ENCODE data around the gene PCSK9.

Gene PCSK9

DNA sequence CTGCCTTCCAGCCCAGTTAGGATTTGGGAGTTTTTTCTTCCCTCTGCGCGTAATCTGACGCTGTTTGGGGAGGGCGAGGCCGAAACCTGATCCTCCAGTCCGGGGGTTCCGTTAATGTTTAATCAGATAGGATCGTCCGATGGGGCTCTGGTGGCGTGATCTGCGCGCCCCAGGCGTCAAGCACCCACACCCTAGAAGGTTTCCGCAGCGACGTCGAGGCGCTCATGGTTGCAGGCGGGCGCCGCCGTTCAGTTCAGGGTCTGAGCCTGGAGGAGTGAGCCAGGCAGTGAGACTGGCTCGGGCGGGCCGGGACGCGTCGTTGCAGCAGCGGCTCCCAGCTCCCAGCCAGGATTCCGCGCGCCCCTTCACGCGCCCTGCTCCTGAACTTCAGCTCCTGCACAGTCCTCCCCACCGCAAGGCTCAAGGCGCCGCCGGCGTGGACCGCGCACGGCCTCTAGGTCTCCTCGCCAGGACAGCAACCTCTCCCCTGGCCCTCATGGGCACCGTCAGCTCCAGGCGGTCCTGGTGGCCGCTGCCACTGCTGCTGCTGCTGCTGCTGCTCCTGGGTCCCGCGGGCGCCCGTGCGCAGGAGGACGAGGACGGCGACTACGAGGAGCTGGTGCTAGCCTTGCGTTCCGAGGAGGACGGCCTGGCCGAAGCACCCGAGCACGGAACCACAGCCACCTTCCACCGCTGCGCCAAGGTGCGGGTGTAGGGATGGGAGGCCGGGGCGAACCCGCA, at the start of gene PCSK9:
TSS of gene PCSK9 (plus strand) at position 207 of the 741 bp plus-strand sequence. CDS start at position 497, 290 bp downstream.
- no peak for DNase-seq

- no peak for DNase-seq
Observed at GRCh38 chr1:54989968-54990810, 49.2 kb upstream of the PCSK9 start.

- DNase-seq: no peak
Observed at GRCh38 chr1:54990916-54991315, 48.4 kb upstream of the PCSK9 start.

DNA sequence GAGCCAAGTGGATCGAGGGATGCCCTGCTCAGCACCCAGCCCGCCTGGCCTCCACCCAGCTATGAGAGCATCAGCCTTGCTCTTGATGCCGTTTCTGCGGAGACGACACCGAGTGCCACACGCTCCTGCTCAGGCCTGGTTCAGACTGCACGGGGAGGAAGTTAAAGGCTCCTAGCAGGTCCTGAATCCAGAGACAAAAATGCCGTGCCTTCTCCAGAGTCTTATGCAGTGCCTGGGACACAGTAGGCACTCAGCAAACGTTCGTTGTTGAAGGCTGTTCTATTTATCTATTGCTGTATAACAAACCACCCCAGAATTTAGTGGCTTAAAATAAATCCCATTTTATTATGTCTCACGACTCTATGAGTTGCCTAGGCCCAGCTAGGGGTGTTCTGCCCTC, 47.4 kb upstream of the PCSK9 start:
- no peak for DNase-seq

DNA sequence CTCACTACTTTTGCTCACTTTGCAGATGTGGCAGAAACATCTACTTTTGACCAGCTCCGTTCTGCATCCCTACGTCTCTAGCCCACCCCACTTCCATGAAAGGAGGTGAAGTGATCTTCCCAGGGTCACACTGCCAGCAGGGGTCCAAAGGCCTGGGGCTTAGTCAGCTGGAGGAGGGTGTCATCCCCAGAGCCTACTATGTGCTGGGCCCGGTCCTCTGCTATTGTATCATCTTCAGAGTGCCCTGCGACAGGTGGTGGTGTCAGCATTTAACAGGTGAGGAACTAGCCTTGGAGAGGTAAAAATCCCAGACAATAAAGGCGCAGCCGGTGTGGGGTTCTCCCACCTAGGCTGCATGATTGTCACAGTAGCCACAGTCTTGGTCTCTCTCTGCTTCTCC, 46.2 kb upstream of the PCSK9 start:
- DNase-seq: no peak

DNA sequence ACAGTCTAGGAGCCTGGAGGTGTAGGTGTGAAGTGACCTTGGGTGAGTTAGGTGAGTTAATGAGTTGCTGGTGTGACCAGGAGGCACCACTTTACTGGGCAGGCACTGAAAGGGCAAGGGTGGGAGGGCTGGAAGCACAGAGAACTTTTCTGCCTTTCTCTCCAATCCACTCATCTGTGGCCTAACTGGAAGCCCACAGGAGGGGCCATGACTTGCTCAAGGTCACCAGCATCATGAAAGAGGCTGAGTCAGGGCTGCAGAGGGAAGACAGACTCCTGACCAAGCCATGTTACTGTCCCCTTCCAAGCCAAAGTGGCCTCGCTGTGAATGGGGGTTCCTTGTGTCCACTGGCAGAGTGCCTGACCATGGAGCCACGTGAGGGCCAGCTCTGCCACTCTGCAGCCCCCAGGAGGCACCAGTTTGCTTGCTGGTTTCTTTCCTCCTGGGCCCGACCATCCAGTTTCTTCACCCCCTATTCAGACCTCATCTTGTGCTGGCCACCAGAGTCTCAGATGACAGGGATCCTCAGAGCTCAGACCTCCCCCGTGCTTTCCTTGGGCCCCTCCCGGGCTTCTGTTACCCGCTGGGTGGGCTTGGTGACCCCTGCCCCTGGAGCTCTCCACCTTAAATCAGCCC, 44.9 kb upstream of the PCSK9 start:
- no peak for DNase-seq

DNA sequence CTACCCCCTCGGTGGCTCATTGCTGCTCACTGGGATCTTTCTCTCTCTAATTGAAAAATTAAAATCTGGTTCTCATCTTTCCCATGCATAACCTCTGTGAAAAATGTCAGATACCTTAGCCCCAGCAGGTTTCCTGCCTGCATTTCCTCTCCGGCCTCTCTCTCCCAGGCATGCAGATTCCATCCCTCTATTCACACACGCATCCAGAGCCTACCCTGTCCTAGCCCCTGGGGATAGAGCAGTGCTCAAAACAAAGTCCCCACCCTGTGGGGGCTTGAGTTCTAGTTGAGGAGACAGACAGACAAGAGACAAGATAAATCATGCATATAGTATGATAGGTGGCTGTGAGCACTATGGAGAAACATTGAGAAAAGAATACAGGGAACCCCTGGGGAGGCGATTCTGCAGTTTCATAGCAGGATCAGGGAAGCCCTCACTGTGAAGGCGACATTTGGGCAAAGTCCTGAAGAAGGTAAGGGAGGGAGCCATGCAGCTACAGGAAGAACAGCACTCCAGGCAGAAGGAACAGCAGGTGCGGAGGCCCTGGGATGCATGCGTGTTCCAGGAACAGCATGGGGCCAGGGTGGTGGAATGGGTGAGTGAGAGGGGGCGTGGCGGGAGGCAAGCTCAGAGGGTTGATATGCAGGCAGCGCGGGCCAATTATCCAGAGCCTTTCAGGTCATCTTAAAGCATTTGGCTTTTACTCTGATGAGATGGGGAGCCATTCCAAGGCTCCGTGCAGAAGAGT, 44.2 kb upstream of the PCSK9 start:
- no peak for DNase-seq

DNA sequence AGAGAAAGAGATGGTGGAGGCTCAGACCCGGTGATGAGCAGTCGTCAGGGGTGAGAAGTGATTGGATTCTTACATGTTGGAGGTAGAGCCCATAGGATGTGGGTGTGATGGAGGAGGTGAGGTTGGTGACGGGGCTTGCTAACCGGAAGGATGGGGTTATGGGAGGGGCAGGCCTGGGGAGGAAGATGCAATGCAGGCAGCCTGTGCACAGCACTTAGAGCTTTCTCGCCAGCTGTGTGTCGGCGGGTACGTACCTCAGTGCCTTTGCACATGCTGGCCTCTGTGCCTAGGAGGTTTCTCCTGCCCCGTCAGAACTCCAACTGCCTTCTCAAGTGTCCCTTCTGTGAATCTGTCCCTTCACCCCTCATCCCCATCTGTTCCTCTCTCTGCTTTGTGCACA, 43.5 kb upstream of the PCSK9 start:
- DNase-seq: no peak

- peak; percentile 82 for DNase-seq
Observed at GRCh38 chr1:54996359-54996868, 42.9 kb upstream of the PCSK9 start.

- no peak for DNase-seq
Observed at GRCh38 chr1:54996869-54997710, 42.3 kb upstream of the PCSK9 start.

DNA sequence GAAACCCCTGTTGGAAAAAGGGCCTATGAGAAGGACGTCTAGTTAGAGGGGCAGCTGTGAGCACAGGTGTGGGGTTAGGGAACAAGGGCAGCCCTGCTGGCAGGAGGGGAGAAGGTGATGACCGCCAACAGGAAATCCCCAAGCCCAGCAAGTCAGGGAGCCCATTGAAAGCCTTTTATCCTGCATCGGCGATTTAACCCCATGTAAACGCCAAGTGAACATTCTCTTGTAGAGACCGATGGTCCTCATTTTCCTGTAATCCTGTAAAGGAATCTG, 41.7 kb upstream of the PCSK9 start:
- no peak for DNase-seq

DNA sequence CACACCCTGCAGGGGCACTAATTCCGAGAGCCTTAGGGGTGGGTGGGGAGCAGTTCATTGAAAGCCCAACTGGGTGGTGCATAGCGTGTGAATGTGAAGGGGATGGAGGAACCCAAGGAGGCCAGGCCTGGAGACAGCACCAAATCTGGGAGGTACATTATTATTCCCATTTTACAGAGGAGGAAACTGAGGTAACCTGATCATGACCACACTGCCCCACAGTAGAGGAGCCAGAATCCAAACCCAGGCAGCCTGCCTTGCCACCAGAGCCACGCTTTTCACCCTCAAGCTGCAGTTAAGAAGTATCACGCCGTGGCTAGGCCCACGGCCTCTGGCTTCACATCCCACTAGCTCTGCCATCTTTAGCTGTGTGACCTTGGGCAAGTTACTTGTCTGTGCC, 41.2 kb upstream of the PCSK9 start:
- no peak for DNase-seq

DNA sequence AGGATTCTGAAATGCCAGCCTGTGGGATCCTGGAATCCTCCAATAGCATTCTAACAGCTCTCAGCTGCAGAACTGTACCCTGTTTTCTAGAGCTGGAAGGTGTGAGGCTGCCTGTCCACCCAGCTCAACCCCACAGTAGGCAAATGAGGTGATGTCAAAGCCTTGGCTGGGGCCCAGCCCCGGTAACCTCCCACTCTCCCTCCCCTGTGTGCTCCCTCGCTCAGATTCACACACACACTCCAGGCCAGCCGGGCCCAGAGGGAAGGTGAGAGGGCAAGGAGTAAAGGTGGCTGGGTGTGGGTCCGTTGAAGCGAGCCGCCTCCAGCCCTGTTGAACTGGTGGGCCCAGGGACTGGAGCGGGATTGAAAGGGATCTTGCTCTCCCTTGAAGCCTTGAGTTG, 40.7 kb upstream of the PCSK9 start, which contains the start of gene BSND:
TSS of gene BSND (plus strand) at position 257 of the 400 bp plus-strand sequence. CDS start 254 bp downstream, outside the sequence.
- no peak for DNase-seq

DNA sequence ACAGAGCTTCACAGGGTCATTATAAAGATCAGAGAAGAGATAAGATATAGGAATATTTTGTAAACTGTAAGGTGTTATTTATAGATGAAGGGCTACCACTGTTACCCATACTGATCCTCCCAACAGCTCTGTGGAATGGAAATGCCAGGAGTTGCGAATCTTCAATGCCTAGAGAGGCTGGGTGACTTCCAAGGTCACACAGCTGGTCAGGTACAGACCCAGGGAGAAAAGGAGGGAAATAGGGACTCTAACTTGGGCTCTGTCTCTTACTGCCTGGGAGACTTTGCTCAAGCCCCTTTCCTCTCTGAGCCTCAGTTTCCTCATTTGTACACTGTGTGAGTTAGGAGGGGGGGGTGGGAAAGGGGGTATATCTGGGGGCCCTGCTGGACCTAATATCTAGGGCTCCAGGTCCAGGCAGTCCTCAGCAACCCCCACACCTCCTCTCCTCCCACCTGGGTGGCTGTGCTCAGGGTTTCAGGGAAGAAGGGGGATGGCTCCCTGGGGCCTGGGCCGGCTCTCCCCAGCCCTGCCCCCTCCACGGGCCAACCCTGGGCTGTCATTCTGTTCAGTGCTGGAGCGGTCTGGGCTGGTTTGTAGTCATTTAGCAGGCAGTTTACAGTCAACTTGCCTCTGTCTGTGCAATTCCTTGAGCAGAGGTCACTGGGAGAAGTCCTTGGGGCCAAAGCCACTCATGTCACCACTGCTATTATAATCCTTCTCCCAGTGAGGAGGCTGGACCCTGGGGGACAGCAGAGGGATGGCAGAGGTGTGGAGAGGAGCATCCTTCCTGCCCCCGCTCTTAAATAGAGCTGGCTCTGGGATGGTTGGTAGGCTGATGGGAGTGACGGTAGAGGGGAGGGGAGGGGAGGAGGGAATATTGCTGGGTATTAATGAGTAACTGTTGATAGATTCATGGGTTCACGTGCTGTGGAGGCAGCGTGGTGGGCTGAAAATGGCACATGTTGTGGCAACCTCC, 39.0 kb upstream of the PCSK9 start:
- DNase-seq: no peak

DNA sequence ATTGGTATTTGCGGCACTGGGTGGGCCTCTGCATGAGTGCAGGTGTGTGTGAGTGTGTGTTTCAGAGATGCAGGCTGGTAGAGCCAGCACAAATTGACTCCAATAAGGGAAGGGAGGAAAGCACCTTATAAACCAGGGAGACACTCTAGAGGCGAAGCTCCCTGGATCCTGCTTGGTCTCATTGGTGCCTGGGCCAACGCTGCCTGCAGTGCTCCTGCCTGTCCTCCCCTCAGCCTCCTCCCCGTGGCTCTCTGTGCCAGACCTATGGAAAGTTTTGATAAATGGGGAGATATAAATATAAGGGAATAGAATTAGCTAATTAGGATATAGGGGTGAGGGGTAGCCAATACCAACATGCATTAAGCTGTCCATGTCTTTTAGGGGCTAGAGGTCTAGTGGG, 38.0 kb upstream of the PCSK9 start:
- no peak for DNase-seq

- no peak for DNase-seq
Observed at GRCh38 chr1:55002686-55003085, 36.7 kb upstream of the PCSK9 start.

- no peak for DNase-seq
Observed at GRCh38 chr1:55005351-55006140, 33.8 kb upstream of the PCSK9 start.

GRCh38 chr1:55006931-55007330, 32.4 kb upstream of the PCSK9 start:
- no peak for DNase-seq

DNA sequence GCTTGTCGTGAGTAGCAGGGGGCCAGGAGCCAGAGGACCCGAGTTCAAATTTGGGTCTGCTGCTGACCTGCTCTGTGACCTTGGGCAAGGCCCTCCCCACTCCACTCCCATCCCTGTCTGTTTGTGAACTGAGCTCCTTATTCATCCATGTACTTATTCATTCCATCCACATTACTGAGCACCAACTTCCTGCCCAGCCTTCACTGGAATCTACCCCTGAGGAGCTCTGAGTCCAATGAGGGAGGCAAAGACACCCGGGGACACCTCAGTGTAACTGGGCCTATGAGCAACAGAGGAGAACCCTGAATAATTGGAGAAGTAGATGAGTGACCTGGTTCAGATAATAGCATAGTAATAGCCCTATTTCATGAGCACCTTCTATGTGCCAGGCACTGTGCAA, 31.7 kb upstream of the PCSK9 start:
- DNase-seq: no peak
